A673 (cell line): ENCODE measurements around the gene NEMP2. TPM values are rescaled to one million over a fixed set of nuclear protein-coding genes. Genes with fewer than 3 reads are reported as not detected.

ENCODE experiments used
- BruUV-seq: library from RNA; stranded (reverse); fragments of 400-500 nt; replicated peaks from 2 replicates; lab custom pipeline; 2021; lab: Mats Ljungman, UMichigan
- CTCF ChIA-PET: fragments of 300-600 bp; sonication (Branson Sonifier 250); formaldehyde crosslinking; loops from one replicate; lab custom pipeline; 2022; ENCODE audit warnings: antibody characterized with exemption; lab: Charles Lee
- POLR2A ChIA-PET: fragments of 300-600 bp; sonication (Branson Sonifier 250); formaldehyde crosslinking; loops from one replicate; lab custom pipeline; 2022; ENCODE audit warnings: antibody characterized with exemption; ENCODE audit not compliant: low non-redundant PET; lab: Charles Lee
- DNase-seq: peaks from one replicate; pipeline ENCODE4 v3.0.0-alpha.2; 2015; ENCODE audit warnings: low spot score
- H3K27ac ChIP-seq: fragments of 200-600 bp; sonication (generic); 2 replicates; pipeline ENCODE4 v1.5.1; 2016; ENCODE audit warnings: mixed run types, low read depth, mild to moderate bottlenecking, mixed read lengths, antibody characterized with exemption, low read length; ENCODE audit not compliant: poor library complexity, severe bottlenecking
- H3K27me3 ChIP-seq: fragments of 200-600 bp; sonication (generic); replicated peaks from 2 replicates; pipeline ENCODE4 v1.6.1; 2017; ENCODE audit warnings: mixed run types, low read depth, mild to moderate bottlenecking, mixed read lengths, antibody characterized with exemption, low read length; ENCODE audit not compliant: insufficient read depth, poor library complexity
- H3K36me3 ChIP-seq: fragments of 200-600 bp; sonication (generic); 2 replicates; pipeline ENCODE4 v1.6.1; 2016; ENCODE audit warnings: mixed run types, mild to moderate bottlenecking, mixed read lengths, antibody characterized with exemption, low read length; ENCODE audit not compliant: insufficient read depth, poor library complexity, severe bottlenecking
- H3K4me1 ChIP-seq: fragments of 200-600 bp; sonication (generic); 2 replicates; pipeline ENCODE4 v1.6.1; 2017; ENCODE audit warnings: mixed run types, mild to moderate bottlenecking, mixed read lengths, antibody characterized with exemption, low read length; ENCODE audit not compliant: insufficient read depth, poor library complexity, severe bottlenecking
- H3K4me3 ChIP-seq: fragments of 200-600 bp; sonication (generic); 2 replicates; pipeline ENCODE4 v1.5.1; 2016; ENCODE audit warnings: low read depth, mixed run types, mild to moderate bottlenecking, mixed read lengths, low read length; ENCODE audit not compliant: poor library complexity, severe bottlenecking
- H3K9me3 ChIP-seq: fragments of 200-600 bp; sonication (generic); 2 replicates; pipeline ENCODE4 v1.6.1; 2016; ENCODE audit warnings: mixed run types, low read depth, mild to moderate bottlenecking, mixed read lengths, antibody characterized with exemption, low read length; ENCODE audit not compliant: poor library complexity, severe bottlenecking
- EZH2 ChIP-seq: fragments of 200-600 bp; sonication (generic); IDR thresholded peaks from 2 replicates; pipeline ENCODE4 v1.6.1; 2017; ENCODE audit warnings: borderline replicate concordance, low read depth, mild to moderate bottlenecking, mixed read lengths, antibody characterized with exemption, low read length; ENCODE audit not compliant: poor library complexity, severe bottlenecking
- intact Hi-C: fragments of 100-400 bp; cut with micrococcal nuclease; formaldehyde crosslinking; loops from one replicate; pipeline ENCODE4 v1.10.0; 2022; ENCODE audit not compliant: unreplicated experiment
- total RNA-seq: library from RNA; stranded (reverse); gene quantifications from 2 replicates; pipeline ENCODE4 v1.2.3, GENCODE V29; 2021
- TF ChIP-seq, protein P1 (sequence below): fragments of 300-800, 200-600 bp; sonication (generic); conservative IDR thresholded peaks from 2 replicates; pipeline ENCODE4 v1.5.1; 2017; ENCODE audit warnings: low read depth, mild to moderate bottlenecking, antibody characterized with exemption, low read length, moderate library complexity, mixed read lengths

Gene NEMP2
- total RNA-seq, 1 experiment from 2014 or later: 12.6 TPM

GRCh38 chr2:190575263-190575662 lies 40.7 kb upstream of the NEMP2 start:
- H3K27me3 ChIP-seq: no peaks in the 10 kb centered on the region
- no peaks in the 10 kb centered on the region for H3K4me1 ChIP-seq
- BruUV-seq: no TSS peak
- no peaks in the 10 kb centered on the region for H3K36me3 ChIP-seq
- TF ChIP-seq, protein P1, sequence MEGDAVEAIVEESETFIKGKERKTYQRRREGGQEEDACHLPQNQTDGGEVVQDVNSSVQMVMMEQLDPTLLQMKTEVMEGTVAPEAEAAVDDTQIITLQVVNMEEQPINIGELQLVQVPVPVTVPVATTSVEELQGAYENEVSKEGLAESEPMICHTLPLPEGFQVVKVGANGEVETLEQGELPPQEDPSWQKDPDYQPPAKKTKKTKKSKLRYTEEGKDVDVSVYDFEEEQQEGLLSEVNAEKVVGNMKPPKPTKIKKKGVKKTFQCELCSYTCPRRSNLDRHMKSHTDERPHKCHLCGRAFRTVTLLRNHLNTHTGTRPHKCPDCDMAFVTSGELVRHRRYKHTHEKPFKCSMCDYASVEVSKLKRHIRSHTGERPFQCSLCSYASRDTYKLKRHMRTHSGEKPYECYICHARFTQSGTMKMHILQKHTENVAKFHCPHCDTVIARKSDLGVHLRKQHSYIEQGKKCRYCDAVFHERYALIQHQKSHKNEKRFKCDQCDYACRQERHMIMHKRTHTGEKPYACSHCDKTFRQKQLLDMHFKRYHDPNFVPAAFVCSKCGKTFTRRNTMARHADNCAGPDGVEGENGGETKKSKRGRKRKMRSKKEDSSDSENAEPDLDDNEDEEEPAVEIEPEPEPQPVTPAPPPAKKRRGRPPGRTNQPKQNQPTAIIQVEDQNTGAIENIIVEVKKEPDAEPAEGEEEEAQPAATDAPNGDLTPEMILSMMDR: no peak
- TF ChIP-seq EZH2: no peak
- CTCF ChIA-PET: no interaction called here
- no peak for DNase-seq
- intact Hi-C loops: no loop called here
- no peak overlapping the region for H3K27ac ChIP-seq
- POLR2A ChIA-PET: no interaction called here
- no peak overlapping the region for H3K4me3 ChIP-seq
- H3K9me3 ChIP-seq: no peaks in the 10 kb centered on the region

DNA sequence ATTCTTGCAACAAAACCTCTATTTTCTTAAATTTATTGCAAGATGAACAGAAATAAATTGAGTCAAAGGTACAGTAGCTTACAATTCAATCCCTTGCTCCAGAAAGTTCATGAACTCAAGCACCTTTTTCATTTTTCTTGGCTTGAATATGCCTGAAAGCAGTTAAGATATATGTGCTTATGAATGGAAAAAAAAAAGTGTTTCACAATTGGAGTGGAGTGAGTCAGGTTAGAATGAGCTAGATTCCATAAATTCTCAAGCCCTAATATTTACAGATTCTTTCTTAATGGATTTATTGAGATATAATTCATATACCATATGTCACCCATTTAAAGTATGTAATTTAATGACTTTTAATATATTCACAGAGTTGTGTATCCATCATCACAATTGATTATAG lies 39.6 kb upstream of the NEMP2 start:
- intact Hi-C loops: no loop called here
- CTCF ChIA-PET: no interaction called here
- POLR2A ChIA-PET: no interaction called here
- Histone ChIP-seq H3K4me3 (no peak overlapping the region), H3K27me3 (no peaks in the 10 kb centered on the region), H3K4me1 (no peaks in the 10 kb centered on the region), H3K36me3 (no peaks in the 10 kb centered on the region), H3K27ac (no peak overlapping the region), H3K9me3 (no peaks in the 10 kb centered on the region)
- TF ChIP-seq, protein P1: no peak
- TF ChIP-seq EZH2: no peak
- no peak for DNase-seq
- BruUV-seq: no TSS peak

DNA sequence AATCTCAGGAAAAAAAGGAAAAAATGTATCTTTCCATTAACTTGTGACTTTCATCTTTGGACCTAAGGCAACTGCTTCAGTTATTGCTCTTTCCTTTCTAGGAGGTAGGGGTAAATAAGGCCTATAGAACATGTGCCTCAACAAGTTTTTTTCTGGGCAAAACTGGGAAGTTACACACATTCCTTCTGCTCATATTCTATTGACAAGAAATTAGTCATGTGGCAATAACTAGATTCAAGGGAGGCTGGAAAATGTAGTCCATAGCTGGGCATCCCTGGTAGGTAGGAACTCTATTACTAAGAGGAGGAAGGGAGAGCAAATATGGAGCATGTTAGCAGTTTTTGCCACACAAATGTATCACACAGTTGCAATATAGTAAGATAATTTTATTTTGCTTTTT lies 37.7 kb upstream of the NEMP2 start:
- ChIA-PET CTCF (no interaction called here), POLR2A (interaction anchor here (0.6 kb wide), 1 partner anchor 149 kb away, joined by 5 read pairs; no protein-coding TSS in a partner anchor)
- Histone ChIP-seq H3K9me3 (peaks cover under 1% of the 10 kb centered on the region), H3K36me3 (no peaks in the 10 kb centered on the region), H3K4me1 (no peaks in the 10 kb centered on the region), H3K27ac (no peak overlapping the region), H3K27me3 (no peaks in the 10 kb centered on the region), H3K4me3 (no peak overlapping the region)
- no TSS peak for BruUV-seq
- TF ChIP-seq, protein P1: no peak
- no peak for TF ChIP-seq EZH2
- DNase-seq: no peak
- intact Hi-C loops: no loop called here
